Dendritic cell treated with granulocyte-macrophage colony-stimulating factor and Interleukin-4, amounts not matched to agents 40 ng/mL and 50 ng/mL, for 4 days (primary cell): Measurements from ENCODE around the gene TNFSF4.
A peak's percentile ranks its signal among the peaks of the same experiment; 100 is the strongest.

Experiments used
- H3K27ac Mint-ChIP-seq: one replicate; pipeline ENCODE4 v1.8.0; 2022; ENCODE audit warnings: mild to moderate bottlenecking, mixed read lengths
- H3K27me3 Mint-ChIP-seq: one replicate; pipeline ENCODE4 v1.8.0; 2022; ENCODE audit warnings: mild to moderate bottlenecking, mixed read lengths
- H3K36me3 Mint-ChIP-seq: one replicate; pipeline ENCODE4 v1.8.0; 2022; ENCODE audit warnings: low read depth, mixed read lengths
- H3K4me1 Mint-ChIP-seq: one replicate; pipeline ENCODE4 v1.8.0; 2022; ENCODE audit warnings: low read depth, mixed read lengths
- H3K4me3 Mint-ChIP-seq: one replicate; pipeline ENCODE4 v1.8.0; 2022; ENCODE audit warnings: mild to moderate bottlenecking, moderate library complexity, mixed read lengths
- H3K9me3 Mint-ChIP-seq: one replicate; pipeline ENCODE4 v1.8.0; 2022; ENCODE audit warnings: mixed read lengths
- intact Hi-C: fragments of 100-400 bp; cut with micrococcal nuclease; formaldehyde crosslinking; loops from one replicate; pipeline ENCODE4 v1.15.0; 2022

The TNFSF4 gene

DNA sequence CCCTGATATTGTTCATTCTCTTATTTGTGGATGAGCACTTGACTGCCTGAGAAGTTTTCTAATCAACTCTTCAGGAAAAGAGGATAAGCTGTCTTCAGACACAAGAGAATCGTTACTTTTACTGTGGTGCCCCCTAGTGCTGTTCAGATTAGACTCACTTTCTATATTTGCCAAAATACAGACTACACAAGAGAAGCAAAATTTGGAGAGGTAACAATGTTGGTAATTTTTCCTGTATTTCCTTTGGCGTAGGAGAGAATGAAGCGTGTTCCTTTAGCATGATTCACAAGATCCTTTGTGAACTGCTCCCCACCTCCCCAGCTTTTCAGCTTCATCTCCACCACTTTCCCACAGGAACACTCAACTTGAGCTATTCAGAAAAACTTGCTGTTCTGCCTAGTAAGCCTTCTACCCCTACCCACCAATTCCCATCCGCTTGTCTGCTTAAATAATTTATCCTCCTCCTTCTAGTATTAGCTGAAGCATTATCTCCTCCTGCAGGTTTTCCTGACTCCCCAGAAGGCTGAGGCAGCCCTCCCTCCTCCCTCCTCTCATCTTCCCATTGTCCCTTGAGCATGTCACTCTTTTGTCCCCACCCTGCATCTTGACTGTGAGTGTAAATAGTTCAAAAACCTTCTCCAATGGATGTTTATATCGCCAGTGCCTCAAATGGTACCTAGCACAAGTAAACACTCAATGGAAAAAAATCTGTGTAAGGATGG lies 4.5 kb downstream of the TNFSF4 start:
- Mint-ChIP-seq H3K9me3 (no peaks in the 10 kb centered on the region), H3K27me3 (peaks cover 17% of the 10 kb centered on the region), H3K27ac (no peak overlapping the region), H3K4me1 (peaks cover 26% of the 10 kb centered on the region), H3K4me3 (no peak overlapping the region), H3K36me3 (no peaks in the 10 kb centered on the region)
- intact Hi-C loops: loop anchor here (1.0 to 10.0 kb wide), 4 partner anchors 148 to 457 kb away; partner anchors contain the start of gene TNFSF18

DNA sequence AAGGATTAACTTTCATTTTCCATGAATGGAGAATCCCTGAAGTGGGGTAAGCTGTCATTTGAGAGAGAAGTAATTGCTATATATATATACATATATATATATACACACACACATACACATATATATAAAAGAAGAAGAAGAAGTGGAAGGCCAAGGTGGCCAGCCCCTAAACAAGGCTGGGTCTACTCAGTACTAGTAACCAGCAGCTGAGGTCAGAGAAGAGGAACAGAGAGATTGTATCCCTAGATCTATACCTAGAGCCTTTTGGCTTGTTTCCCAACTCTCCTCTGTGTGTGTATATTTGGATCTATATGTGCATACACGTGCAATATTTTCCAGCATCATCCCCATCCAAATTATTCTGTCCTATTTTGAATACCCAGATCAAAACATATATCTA lies 5.2 kb downstream of the TNFSF4 start:
- H3K4me1 Mint-ChIP-seq: peaks cover 19% of the 10 kb centered on the region
- H3K4me3 Mint-ChIP-seq: no peak overlapping the region
- H3K9me3 Mint-ChIP-seq: no peaks in the 10 kb centered on the region

DNA sequence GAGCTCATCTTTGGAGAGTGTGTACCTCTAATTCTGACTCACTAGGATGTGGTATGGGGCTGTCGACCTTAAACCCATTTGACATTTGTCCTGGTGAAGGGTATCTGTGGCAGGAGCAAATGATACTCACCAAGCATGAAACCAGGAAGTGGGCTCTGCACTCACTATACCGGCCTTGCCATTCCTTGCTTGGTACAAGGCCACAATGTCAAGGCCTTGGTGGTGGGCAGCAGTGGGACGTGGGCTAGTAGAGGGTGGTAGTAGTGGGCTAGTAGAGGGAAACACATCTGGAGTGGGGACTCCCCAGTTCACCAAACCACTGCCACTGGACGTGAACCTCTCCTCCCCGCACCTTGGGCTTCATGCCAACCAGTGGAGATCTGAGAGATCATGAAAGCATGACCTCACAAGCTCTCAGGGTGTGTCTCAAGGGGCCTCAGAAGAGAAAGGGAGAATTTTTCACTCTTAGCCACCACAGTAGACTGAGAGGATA lies 11.5 kb downstream of the TNFSF4 start:
- Mint-ChIP-seq H3K27ac (no peak overlapping the region), H3K9me3 (no peaks in the 10 kb centered on the region), H3K27me3 (peaks cover 3% of the 10 kb centered on the region), H3K4me1 (peaks cover 17% of the 10 kb centered on the region), H3K36me3 (no peaks in the 10 kb centered on the region), H3K4me3 (no peak overlapping the region)
- intact Hi-C loops: loop anchor here (10.0 kb wide), 1 partner anchor 241 kb away; no protein-coding TSS in a partner anchor

More for the DNA sequence above, 5.2 kb downstream of the TNFSF4 start:
- peaks cover 16% of the 10 kb centered on the region for H3K27me3 Mint-ChIP-seq
- no peaks in the 10 kb centered on the region for H3K36me3 Mint-ChIP-seq
- intact Hi-C loops: loop anchor here (1.0 to 10.0 kb wide), 4 partner anchors 147 to 457 kb away; partner anchors contain the start of gene TNFSF18
- H3K27ac Mint-ChIP-seq: no peak overlapping the region

DNA sequence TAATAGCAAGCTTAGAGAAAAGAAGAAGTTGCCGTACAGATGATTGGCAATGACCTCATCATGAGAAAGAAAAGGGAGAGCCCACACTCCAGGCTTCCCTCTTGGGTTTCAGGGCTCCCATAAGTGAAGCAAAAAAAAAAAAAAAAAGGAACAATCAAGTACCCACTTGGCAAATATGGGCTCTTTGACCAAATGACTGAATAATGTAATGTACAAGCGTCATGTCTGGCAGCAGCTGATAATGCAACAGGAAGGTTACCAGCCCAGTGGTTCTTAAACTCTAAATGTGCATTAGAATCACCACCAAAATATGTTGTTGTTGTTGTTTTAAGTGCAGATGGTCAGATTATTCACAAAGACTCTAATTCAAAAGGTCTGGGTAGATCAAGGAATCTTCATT lies 13.5 kb downstream of the TNFSF4 start:
- intact Hi-C loops: loop anchor here (1.0 to 10.0 kb wide), 3 partner anchors 70 to 239 kb away; no protein-coding TSS in a partner anchor
- peaks cover 3% of the 10 kb centered on the region for H3K27me3 Mint-ChIP-seq

GRCh38 chr1:173191011-173191705 lies 16.0 kb downstream of the TNFSF4 start:
- Mint-ChIP-seq H3K27ac (peak overlapping the region; percentile 15), H3K9me3 (no peaks in the 10 kb centered on the region), H3K4me3 (no peak overlapping the region), H3K4me1 (peaks cover 24% of the 10 kb centered on the region), H3K27me3 (no peaks in the 10 kb centered on the region), H3K36me3 (no peaks in the 10 kb centered on the region)
- intact Hi-C loops: loop anchor here (5.0 to 10.0 kb wide), 2 partner anchors 179 to 236 kb away; no protein-coding TSS in a partner anchor

More for the DNA sequence above, 13.5 kb downstream of the TNFSF4 start:
- peak overlapping the region; percentile 37 for H3K27ac Mint-ChIP-seq
- no peak overlapping the region for H3K4me3 Mint-ChIP-seq
- H3K9me3 Mint-ChIP-seq: no peaks in the 10 kb centered on the region
- peaks cover 24% of the 10 kb centered on the region for H3K4me1 Mint-ChIP-seq
- H3K36me3 Mint-ChIP-seq: no peaks in the 10 kb centered on the region

- no peaks in the 10 kb centered on the region for H3K9me3 Mint-ChIP-seq
- H3K27me3 Mint-ChIP-seq: no peaks in the 10 kb centered on the region
- H3K36me3 Mint-ChIP-seq: no peaks in the 10 kb centered on the region
- H3K4me3 Mint-ChIP-seq: no peak overlapping the region
- H3K27ac Mint-ChIP-seq: peak overlapping the region; percentile 15
- intact Hi-C loops: loop anchor here (5.0 to 10.0 kb wide), 2 partner anchors 178 to 236 kb away; no protein-coding TSS in a partner anchor
- peaks cover 24% of the 10 kb centered on the region for H3K4me1 Mint-ChIP-seq
Observed at GRCh38 chr1:173190101-173190936, 16.8 kb downstream of the TNFSF4 start.

DNA sequence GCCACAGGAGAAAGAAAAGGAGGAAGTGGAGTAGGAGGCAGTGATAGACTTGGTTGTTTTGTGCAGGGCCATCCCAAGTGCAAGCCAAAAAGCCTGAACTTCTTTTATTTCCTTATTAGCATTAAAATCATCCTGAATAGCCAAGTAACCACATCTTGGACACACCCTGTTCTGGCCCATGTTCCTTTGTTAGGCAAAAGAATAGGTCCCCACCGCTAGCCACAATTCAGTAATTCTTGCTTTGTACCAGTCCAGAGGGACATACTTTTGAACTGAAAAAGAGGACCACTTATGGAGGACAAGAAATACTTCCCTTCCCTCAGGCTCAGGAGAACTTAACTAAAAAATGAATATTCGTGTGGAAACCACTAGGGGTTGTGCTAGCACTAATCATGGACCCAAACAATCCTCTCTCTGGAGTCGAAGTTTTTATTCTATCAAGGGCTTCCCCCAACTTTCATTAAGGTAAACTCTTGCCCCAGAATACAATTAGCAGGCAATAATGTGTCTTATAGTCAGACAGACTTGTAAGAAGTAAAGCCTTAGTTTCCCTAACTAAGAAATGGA lies 19.4 kb downstream of the TNFSF4 start:
- no peaks in the 10 kb centered on the region for H3K9me3 Mint-ChIP-seq
- intact Hi-C loops: no loop called here
- H3K4me1 Mint-ChIP-seq: peaks cover 16% of the 10 kb centered on the region
- no peak overlapping the region for H3K4me3 Mint-ChIP-seq
- no peak overlapping the region for H3K27ac Mint-ChIP-seq
- no peaks in the 10 kb centered on the region for H3K36me3 Mint-ChIP-seq
- peaks cover 2% of the 10 kb centered on the region for H3K27me3 Mint-ChIP-seq

GRCh38 chr1:173181791-173182190 lies 25.3 kb downstream of the TNFSF4 start:
- intact Hi-C loops: no loop called here
- Mint-ChIP-seq H3K27ac (no peak overlapping the region), H3K4me3 (no peak overlapping the region), H3K4me1 (no peaks in the 10 kb centered on the region), H3K27me3 (peaks cover 2% of the 10 kb centered on the region), H3K36me3 (no peaks in the 10 kb centered on the region), H3K9me3 (peaks cover 10% of the 10 kb centered on the region)

DNA sequence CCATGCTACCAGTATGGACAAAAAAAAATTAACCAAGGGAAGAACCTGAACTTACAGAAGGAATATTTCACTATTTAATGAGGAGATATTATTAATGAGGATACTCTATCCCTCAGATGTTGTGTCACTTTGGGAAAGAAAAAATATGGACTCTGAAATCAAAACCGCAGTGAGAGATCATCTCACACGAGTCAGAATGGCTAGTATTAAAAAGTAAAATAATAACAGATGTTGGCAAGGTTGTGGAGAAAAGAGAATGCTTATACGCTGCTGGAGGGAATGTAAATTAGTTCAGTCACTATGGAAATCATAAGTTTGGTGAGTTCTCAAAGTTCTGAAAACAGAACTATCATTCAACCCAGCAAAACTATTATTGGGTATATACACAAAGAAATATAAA lies 30.9 kb downstream of the TNFSF4 start:
- peak overlapping the region; percentile 54 for H3K27ac Mint-ChIP-seq

GRCh38 chr1:173175514-173176145 lies 31.5 kb downstream of the TNFSF4 start:
- no peaks in the 10 kb centered on the region for H3K27me3 Mint-ChIP-seq
- peak overlapping the region; percentile 54 for H3K27ac Mint-ChIP-seq
- intact Hi-C loops: no loop called here
- H3K36me3 Mint-ChIP-seq: peaks cover 8% of the 10 kb centered on the region
- no peak overlapping the region for H3K4me3 Mint-ChIP-seq
- peaks cover 9% of the 10 kb centered on the region for H3K4me1 Mint-ChIP-seq
- H3K9me3 Mint-ChIP-seq: peaks cover 50% of the 10 kb centered on the region

More for the DNA sequence above, 30.9 kb downstream of the TNFSF4 start:
- peaks cover 44% of the 10 kb centered on the region for H3K9me3 Mint-ChIP-seq
- intact Hi-C loops: no loop called here
- H3K4me1 Mint-ChIP-seq: peaks cover 9% of the 10 kb centered on the region
- no peak overlapping the region for H3K4me3 Mint-ChIP-seq
- H3K36me3 Mint-ChIP-seq: peaks cover 8% of the 10 kb centered on the region
- no peaks in the 10 kb centered on the region for H3K27me3 Mint-ChIP-seq

- intact Hi-C loops: no loop called here
- H3K9me3 Mint-ChIP-seq: peaks cover 51% of the 10 kb centered on the region
- H3K27me3 Mint-ChIP-seq: no peaks in the 10 kb centered on the region
- peaks cover 9% of the 10 kb centered on the region for H3K4me1 Mint-ChIP-seq
- H3K27ac Mint-ChIP-seq: no peak overlapping the region
- H3K4me3 Mint-ChIP-seq: no peak overlapping the region
- H3K36me3 Mint-ChIP-seq: peaks cover 8% of the 10 kb centered on the region
Observed at GRCh38 chr1:173173388-173173787, 33.7 kb downstream of the TNFSF4 start.

DNA sequence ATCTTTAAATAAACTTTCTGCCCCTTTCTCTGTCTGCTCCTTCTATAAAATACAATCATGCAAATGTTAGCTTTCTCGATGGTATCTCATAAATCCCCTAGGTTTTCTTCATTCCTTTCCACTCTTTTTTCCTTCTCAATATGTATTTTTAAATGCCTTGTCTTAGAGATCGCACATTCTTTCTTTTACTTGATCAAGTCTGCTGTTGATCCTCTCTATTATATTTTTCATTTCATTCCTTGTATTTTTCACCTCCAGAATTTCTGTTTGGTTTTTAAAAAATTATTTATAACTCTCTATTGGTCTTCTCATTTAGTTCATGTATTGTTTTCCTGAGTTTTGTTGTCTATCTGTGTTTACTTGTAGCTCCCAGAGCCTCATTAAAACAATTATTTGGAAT lies 36.0 kb downstream of the TNFSF4 start:
- Mint-ChIP-seq H3K4me3 (no peak overlapping the region), H3K27me3 (no peaks in the 10 kb centered on the region)

GRCh38 chr1:173168941-173169340 lies 38.2 kb downstream of the TNFSF4 start:
- H3K36me3 Mint-ChIP-seq: peaks cover 5% of the 10 kb centered on the region
- H3K27me3 Mint-ChIP-seq: no peaks in the 10 kb centered on the region
- H3K4me3 Mint-ChIP-seq: no peak overlapping the region
- H3K4me1 Mint-ChIP-seq: no peaks in the 10 kb centered on the region
- H3K9me3 Mint-ChIP-seq: peaks cover 42% of the 10 kb centered on the region
- intact Hi-C loops: no loop called here
- no peak overlapping the region for H3K27ac Mint-ChIP-seq

More for the DNA sequence above, 36.0 kb downstream of the TNFSF4 start:
- Mint-ChIP-seq H3K36me3 (peaks cover 8% of the 10 kb centered on the region), H3K4me1 (peaks cover 9% of the 10 kb centered on the region), H3K27ac (no peak overlapping the region), H3K9me3 (peaks cover 49% of the 10 kb centered on the region)
- intact Hi-C loops: no loop called here
